CD4-positive, alpha-beta T cell treated with Interleukin-17A for 4 hours (primary cell): ENCODE results near the gene TSR3.

Experiments
- DNase-seq: peaks from one replicate; pipeline ENCODE4 v3.0.0-alpha.2; 2020; ENCODE audit warnings: mixed read lengths

Gene TSR3

DNA sequence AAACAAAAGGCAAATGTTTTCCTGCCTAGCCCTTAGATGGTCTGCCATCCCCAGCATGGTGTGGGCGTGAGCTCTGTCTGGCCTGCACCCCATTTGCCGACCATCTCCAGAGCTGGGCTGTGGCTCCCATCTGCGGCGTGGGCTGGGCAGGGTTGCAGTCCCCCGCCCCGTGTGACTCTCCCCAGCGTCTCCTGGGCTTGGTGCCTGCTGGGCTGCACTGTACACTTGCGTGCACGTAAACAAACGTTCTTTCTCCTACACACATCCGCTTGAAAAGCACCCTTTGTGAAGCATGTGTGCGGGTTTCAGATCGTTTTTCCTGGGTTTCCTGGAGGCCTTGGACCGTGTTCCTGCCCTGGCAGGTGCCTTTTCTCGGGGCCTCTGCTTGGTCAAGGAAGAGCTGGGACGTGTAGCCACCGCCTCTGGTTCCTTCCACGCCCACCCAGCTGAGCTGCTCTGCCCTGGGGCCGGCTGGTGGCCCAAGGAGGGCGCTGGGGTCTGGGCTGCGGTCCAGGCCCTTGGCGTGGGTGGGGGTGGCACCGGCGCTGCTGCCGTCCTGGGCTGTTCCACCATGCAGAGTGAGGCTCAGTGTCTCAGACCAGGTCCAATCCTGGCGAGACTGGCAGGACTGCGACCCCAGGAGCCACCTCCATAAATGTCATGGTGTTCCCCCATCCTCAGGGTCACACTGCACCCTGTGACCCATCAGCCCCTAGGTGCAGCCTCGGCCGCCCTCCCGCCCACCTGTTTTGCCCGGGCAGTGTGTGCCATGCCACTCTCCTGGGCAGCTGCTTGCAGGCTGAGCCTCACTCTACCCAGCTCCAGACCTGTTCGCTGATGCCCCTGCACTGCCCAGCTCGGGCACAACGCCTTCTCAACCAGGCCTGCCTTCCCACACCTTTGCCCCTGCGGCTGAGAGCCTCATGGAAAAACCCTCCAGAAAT, 28.1 kb downstream of the TSR3 start:
- no peak for DNase-seq

DNA sequence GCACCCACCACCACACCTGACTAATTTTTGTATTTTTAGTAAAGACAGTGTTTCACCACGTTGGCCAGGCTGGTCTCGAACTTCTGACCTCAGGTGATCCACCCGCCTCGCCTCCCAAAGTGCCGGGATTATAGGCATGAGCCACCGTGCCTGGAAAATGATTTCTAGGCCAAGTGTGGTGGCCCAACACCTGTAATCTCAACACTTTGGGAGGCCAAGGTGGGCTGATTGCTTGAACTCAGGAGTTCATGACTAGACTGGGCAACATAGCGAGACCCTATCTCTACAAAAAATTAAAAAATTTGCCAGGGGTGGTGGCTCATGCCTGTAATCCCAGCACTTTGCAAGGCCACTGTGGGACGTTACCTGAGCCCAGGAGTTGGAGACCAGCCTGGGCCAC, 29.3 kb downstream of the TSR3 start:
- DNase-seq = no peak

DNA sequence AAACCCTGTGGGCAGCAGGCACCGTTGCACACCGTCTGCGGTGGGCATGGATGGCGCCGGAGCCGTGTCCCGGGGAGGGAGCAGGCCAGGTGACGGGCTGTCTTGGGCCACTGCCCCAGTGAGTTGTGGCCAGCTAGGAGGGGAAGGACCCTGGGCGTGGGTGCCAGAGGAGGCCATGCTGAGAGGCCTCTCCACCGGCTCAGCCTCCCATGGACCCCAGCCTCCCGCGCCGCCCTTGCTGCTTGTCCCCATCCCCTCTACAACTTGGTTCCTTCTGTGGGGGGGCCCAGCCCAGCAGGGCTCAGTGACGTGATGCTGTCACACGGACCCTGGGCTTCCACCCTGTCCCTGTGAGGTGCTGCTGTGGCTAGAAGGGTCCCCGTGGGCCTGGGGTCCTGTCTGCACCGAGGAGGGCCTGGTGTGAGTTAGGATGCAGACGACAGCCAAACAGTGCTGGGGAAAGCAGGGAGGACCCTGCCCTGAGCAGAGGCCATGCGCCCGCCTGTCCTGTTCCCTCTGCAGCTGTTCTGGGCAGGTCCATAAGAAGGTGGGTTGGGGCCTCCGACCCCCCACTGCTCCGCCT, 30.9 kb downstream of the TSR3 start:
- no peak for DNase-seq

DNA sequence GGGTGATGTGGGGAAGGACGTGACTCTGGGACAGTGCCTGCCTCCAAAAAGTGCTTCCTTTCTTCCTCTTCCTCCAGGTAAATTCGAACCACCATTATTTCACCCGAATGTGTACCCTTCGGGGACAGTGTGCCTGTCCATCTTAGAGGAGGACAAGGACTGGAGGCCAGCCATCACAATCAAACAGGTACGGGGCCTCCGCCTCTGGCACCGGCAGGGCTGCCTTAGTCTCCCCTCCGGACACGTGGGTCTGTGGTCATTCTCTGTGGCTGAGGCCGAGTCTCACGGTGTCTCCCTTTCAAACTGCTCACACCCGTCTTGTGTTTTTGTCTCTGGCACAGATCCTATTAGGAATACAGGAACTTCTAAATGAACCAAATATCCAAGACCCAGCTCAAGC, 31.6 kb downstream of the TSR3 start:
- DNase-seq = no peak

DNA sequence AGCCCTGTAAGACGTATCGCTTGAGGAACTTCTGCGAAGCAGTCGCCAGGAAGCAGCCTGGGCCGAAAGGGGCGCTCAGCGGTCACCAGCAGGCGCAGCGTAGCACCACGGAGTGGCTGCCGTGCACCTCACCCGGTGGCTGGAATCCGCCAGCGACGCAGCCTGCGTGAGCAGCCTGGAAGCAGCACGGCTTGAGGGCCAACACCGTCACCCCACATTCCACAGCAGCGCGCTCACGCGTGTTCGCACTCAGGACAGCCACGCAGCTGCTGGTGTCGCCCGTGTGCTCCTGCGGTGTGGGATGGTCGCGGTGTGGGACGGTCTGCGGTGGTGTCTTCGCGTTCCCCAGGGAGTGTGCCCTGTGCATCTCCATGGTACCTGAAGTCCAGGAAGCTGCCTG, 32.6 kb downstream of the TSR3 start:
- DNase-seq = no peak

DNA sequence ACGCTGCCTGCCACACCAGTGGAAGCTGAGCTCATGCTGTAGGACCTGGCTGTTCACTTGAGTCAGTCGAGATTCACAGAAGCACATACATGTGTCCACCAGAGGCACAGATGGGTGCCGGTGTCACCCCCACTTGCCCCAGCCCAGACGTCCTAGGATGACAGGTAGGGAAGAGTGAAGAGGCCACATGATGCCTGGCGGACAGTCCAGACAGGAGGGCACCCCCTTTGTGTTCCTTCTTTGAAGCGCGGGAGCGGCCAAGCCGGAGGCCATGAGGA, 33.5 kb downstream of the TSR3 start:
- DNase-seq = no peak

DNA sequence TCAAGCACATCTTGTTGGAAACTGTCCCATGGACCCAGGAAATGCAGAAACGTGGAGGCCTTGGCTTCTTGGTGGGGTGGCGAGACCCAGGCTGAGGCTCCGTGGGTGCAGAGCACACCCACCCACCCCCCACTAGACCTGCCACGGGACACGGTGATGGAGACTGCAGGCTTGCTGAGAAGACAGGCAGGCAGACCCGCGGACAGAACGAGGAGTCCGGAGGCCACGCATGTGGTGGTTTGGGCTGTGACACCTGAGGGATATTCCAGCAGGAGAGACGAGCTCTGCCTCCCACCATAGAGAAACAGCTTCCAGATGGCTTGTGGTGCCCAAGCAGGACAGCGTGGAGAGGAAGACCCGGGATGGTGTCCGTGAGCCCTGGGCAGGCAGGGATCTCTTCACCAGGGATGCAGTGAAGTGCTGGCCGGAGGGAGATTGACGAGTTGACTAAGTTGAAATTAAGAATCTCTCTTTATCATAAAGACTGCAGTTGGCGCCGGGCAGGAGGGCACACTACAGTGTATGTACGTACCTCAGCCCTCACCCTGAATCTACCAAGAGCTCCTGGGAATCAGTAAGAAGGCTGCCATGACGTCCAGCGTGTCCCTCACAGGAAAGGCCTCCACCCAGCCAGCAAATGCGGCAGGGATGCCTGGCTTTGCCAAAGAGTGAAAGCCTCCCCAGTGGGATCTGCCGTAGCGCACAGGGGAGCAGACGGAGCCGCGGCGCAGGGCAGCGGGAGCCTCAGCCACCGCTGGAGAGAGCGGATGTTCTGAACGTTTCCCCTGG, 34.0 kb downstream of the TSR3 start:
- DNase-seq = no peak

DNA sequence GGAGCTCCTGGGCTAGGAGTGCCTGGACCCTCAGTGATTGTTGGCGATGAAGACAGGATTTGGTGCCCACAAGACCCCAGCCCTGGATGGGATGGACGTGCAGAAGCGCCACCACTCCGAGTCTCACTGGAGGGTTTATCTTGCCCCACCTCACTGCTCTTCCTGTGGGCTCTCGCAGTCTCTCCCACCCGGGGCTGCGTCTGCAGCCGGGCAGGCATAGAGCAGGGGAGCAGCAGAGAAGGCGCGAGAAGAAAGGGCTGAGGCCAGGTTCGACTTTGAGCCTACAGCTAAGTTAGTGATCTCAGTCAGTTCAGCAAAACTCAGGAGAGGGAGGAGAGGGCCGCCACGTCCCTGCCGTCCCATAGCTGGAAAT, 35.7 kb downstream of the TSR3 start:
- no peak for DNase-seq

DNA sequence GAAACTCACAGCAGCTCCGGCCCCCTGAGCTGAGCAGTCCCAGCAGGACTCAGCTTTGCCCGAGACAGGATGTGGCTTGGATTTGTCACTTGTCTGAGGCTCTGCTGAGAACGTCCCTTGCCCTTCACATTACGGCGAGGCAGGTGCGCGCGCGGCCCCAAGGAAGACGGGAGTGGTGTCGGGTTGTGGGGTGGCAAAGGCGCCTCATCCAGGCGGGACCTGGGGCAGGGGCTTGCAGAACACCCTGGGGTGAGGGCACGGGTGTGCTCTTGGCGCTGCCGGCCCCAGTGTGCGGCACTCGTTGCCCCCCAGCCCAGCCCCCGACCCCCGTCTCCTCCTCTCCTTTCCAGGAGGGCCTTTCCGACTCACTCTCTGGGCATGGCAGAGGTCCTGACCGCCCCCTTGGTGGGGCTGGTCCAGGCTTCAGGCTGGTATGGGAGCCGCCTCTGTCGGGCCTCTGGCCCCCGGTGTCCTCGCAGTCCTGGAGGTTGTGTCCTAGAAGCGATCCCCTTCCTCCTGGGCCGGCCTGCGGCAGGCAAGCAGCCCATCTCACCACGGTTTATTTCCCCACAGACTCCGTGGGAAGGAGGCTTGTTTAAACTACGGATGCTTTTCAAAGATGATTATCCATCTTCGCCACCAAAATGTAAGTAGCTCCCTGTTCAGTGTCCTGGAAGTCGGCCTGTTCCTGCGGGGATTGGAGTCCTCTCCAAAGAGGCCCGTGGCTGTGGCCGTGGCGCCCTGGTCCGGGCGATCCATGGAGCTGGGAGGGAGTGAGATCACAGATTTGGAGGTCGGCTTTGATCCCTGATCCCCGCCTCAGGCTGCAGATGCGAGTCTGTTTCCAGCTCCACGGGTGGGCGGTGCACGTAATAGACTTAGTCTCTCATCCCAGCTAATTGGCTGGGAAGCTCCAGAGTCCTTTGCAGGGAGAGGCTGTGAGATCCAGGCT, 36.3 kb downstream of the TSR3 start:
- DNase-seq = no peak

DNA sequence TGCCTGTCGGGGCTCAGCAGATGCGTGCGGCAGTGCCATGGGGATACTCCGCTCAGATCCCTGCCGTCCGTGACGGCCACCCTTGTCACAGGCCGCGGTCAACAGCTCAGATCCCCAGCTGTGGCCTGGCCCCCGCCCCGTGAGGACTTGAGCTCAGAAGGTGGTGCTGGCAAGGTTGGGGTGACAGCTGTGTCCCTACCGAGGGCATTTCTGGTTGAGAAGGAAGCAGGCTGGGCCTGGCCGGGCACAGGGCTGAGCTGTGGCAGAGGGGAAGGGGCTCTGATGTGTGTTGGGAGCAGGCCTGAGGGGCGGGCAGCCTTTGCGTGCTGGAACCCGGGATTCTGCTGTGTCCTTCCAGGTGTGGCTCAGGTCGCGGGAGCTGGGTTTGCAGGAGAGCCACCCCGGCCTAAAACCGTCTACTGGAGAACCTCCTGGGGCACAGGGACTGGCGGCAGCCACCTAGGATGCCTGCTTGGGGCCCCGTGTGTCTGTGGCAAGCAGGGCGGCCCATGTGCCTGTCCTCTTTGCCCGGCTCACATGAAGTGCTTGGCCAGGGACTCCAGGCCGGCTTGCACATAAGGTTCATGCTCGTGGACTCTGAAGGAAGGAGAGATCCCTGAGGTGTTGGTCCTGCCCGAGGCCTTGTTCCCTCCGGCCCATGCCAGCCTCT, 37.1 kb downstream of the TSR3 start:
- no peak for DNase-seq

DNA sequence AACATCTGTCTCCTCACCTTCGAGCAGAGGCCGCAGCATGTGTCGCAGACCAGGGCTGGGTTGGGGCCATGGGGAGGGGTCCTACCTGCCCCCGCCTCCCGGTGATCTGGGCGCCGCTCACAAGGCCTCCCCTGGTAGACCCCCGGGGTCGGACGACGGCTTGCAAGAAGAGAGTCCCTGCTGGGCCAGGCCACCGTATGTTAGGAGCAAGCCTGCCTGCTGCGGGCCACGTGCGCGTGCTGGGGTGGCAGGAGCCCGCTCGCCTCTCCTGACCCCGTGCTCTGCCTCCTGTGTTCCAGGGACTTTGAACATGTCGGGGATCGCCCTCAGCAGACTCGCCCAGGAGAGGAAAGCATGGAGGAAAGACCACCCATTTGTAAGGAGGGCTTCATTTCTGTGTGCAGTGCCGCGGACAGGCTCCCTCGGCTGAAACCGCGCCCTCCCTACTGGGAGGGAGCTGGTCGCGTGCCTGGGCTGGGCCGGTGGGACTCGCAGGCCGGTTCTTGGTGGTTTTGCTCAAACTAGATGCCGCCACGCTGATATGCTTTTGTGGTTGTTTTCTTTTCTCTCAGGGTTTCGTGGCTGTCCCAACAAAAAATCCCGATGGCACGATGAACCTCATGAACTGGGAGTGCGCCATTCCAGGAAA, 37.8 kb downstream of the TSR3 start:
- no peak for DNase-seq

DNA sequence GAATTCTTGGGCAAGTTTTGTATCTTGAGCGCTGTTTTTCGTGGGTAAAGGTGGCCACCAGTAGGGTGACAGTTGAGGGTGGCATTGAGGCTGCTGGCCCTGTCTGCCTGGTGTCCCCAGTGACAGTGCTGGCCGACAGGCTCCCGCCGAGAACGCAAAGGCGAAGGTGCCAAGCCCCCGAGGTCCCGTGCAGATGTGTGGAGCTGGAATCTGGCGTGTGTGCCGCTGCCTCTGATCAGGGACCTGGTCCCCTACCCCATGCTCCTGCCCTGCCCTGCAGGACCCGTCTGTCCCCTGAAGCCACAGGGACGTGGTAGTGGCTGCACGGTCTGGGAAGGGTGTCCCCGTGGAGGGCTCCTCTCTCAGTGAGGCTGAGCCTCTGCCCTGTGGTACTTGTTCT, 38.8 kb downstream of the TSR3 start:
- no peak for DNase-seq

DNA sequence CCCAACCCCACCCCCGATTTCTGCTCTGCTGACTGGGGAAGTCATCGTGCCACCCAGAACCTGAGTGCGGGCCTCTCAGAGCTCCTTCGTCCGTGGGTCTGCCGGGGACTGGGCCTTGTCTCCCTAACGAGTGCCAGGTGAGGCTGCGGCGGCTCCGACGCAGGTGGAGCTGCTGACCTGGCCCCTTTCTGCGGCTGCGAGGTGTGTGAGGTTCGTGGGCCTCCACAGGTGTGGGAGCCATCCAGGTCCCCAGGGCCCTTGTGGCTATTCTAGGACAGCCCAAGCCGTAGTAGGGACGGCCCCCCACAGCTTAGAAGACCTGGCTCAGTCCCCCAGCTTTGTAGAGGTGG, 39.2 kb downstream of the TSR3 start:
- DNase-seq = no peak

DNA sequence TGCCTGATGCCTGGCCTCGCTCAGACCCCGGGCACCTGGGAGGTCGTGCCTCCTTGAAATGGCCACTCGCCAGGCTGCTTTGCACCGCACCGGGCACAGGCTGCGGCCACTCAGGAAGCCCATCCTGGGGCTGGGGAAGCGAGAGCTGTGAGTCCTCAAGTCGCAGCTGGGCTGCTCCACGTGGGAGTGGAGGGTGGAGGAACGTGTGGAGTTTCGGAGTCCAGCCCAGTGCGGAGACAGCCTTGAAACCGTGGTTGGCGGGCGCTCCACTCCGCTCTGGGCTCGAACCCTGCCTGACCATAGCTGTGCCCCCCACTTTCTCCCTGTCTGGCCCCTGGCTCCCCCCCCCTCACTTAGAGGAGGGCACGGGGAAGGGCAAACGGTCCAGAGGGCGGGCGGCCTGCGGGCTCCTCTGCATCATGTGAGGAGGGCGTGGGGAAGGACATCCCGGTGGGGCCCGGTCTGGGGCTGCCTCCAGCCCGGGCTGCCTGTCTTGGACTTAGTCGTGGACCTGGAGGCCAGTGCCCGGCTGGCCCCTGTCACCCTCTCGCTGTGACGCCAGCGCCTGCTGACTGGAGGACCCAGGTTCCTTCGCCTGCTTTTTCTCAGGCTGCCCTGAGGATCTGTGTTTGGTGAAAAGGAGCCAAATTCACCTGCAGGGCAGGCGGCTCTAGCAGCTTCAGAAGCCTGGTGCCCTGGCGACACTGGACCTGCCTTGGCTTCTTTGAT, 39.8 kb downstream of the TSR3 start:
- no peak for DNase-seq

DNA sequence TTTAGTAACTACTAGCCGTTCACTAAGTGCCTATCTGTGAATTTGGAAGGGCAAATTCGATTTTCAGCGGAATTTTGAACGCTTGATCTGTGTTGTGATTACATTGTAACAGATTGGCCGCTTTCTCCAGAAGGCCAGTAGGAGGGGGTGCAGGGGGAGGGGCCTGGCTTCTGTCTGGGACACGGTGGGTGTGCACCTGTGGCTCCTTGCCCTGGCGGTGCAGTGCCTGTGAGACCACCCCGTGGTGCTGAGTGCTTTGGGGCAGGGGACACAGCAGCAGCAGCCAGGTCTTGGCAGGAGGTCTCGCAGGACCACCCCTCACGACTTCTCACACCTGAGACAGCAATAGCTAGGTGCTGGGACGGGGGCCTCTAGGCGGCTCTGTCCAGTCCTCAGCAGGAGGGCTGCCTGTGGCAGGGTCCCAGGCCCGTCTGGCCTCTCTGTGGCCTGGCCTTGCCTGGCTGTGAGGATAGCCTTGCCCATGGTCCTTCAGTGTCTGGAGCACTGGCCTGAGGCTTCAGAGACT, 40.4 kb downstream of the TSR3 start:
- no peak for DNase-seq

DNA sequence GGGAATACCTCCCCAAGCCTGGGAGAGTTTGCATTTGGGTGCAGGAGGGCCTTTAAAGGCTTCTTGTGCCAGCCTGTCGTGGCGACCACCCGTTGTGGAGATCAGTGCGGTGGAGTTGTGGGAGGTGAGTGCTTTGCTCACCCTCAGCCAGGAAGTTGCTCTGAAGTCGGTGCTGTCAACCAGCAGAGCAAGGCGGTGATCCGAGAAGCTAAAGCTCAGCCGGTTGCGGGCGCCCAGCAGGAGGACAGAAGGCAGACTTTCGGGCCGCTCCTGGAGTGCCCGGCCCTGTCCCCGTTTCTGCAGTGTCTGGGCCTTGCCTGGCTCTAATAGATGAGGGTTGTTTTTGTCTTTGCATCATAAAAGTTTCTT, 40.9 kb downstream of the TSR3 start:
- DNase-seq = peak; percentile 40

DNA sequence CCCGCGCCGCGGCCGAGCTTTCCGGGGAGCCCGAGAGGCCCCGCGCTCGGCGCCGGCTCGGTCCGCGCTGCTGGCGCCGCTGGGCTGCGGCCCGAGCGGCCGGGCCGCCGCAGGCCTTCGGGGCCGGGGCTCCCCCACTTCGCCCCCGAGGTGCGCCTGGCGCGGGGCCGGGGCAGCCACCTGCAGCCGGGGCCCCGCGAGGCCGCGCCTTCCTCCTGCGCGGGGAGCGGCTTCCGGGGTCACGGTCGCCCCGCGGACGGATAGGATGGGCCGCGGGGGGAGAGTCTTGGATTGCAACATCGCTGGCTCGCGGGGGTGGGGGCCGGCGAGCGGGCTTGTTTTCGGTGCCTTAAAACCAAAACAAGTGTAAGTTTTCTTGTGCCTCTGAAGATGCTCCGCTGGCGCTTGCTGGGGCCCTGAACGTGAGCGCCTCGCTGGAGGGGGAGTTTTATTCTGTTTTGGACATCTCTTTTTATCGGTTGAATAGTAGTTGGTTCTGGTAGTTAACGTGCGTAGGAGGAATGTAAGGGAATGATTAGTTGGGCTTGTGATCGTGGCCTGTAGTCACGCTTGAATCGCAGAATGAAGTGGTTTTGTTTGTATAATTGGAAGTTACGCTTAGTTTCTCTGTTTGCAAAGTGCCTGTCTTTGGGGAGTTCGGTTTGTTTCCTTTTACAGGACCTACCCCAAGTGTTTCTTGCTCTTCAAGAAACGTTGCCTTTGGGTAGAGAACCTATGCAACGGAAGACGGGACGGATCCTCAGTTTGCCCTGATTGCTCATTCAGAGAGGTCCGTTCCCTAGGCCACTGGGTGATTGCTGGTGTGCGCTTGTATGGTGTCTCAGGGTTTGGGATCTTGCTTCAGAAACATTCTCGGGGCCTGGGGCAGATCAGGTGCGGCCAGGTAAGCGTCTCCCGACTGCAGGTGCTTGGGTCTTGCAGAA, 41.5 kb downstream of the TSR3 start:
- DNase-seq = peak; percentile 65

DNA sequence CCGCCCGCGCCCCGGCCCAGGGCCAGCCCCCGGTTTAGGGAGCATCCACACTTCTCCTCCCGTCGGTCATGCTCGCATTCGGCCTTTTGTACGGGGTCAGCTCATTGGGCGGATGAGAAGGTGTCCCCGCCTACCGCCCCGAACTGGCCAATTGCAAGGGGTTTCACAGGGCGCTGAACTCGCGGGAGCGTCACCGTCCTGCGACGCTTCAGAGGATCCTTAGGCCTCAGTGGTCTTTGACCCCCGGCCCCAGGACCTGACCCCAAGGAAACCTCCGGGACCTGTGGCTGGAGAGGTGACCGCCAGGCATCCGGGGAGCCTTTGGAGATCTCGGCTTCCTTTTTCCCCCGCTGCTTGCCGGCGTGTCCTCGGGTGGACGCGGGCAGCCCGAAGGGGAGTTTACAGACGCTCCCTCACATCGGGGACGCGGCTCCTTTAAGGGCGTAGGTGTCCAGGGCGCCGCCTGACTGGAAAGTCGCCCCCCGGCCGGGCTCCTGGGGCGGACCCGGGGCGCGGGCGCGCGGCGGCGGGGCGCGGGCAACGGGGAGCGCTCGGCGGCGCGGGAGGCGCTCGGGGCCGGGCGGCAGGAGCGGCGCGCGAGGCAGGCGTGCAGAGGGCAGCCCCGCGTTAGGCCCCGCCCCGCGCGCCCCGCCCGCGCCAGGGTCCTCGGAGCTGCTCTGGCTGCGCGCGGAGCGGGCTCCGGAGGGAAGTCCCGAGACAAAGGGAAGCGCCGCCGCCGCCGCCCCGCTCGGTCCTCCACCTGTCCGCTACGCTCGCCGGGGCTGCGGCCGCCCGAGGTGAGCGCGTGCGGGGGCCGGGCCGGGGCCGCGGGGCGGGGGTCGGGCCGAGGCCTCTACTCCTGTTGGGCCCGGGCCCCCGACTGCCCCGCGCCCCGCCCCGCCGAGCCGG, 42.4 kb downstream of the TSR3 start, which contains the start of gene UBE2I:
Gene UBE2I (plus strand): TSS at position 660 of the 909 bp plus-strand sequence. CDS start 4,395 bp downstream, outside the sequence.
- peak; percentile 96 for DNase-seq
